Measurements from ENCODE around the gene ANKS6. TPM values are rescaled to one million over a fixed set of nuclear protein-coding genes. Genes with fewer than 3 reads are reported as not detected.

Gene ANKS6
- total and polyA plus RNA-seq, 11 donors: 1.9 to 8.0 (median 3.7) TPM

DNA sequence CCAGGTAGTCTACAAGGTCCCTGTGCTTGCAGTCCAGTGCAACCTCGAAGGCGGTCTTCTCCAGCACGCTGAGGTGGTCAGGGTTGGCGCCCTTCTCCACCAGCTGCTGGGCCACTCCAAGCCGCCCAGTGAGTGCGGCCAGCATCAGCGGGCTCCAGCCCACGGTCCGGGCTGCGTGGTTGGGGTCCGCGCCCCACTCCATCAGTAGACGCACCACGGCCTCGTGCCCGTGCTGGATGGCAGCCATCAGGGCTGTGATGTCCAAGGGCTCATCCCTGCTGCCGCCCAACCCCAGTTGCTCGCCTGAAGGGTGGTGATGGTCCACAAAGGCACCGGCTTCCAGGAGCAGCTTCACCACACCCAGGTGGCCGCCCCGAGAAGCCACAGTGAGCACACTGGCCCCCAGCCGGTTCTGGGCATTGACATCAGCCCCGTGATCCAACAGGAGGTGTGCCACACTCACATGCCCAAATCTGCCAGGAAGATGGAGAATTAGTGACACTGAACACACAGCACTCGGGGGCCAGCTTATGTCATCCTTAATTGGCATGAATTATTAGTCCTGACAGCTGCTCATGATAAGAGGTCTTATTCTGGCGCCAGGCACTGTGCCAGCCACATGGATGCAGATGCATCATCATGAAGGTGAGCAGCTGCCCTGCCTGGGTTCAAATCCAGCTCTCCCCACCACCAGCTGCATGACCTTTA is 6.1 kb downstream of the ANKS6 start:
- no peak for DNase-seq
- ATAC-seq: no peak
- intact Hi-C loops (cut with DNase I): loop anchor here in 5 of 10 donors (5.0 kb wide), 1 partner anchor 473 kb away; no protein-coding TSS in a partner anchor
- no peak for TF ChIP-seq CTCF (IDR thresholded peaks at IDR 0.05)
- no peak for TF ChIP-seq POLR2A (IDR thresholded peaks at IDR 0.05)
- H3K4me3 ChIP-seq: no peak overlapping the region
- H3K27ac ChIP-seq: no peak overlapping the region
- 90 to 94% (median 92%) methylated on average over 7 to 25 of the region's 25 CpGs for WGBS, 4 donors
- peaks cover 0 to 15% (median 6%) of the 10 kb centered on the region in 12 donors for H3K4me1 ChIP-seq
- no peaks in the 10 kb centered on the region for H3K9me3 ChIP-seq
- H3K27me3 ChIP-seq: no peaks in the 10 kb centered on the region
- peaks cover 0 to 11% (median 0%) of the 10 kb centered on the region in 9 donors for H3K36me3 ChIP-seq

GRCh38 chr9:98789483-98790133 is 6.7 kb downstream of the ANKS6 start:
- 95 to 98% (median 97%) methylated on average over 4 to 5 of the region's 5 CpGs for WGBS, 4 donors
- Histone ChIP-seq H3K27ac (no peak overlapping the region), H3K36me3 (peaks cover 0 to 11% (median 0%) of the 10 kb centered on the region in 9 donors), H3K9me3 (no peaks in the 10 kb centered on the region), H3K27me3 (no peaks in the 10 kb centered on the region), H3K4me1 (peaks cover 0 to 14% (median 6%) of the 10 kb centered on the region in 12 donors), H3K4me3 (no peak overlapping the region)
- no peak for ATAC-seq
- TF ChIP-seq POLR2A (IDR thresholded peaks at IDR 0.05): no peak
- TF ChIP-seq CTCF (IDR thresholded peaks at IDR 0.05): no peak
- intact Hi-C loops (cut with DNase I): loop anchor here in 5 of 10 donors (5.0 kb wide), 1 partner anchor 472 kb away; no protein-coding TSS in a partner anchor
- no peak for DNase-seq

- DNase-seq: no peak
- H3K27ac ChIP-seq: no peak overlapping the region
- H3K36me3 ChIP-seq: peaks cover 0 to 23% (median 9%) of the 10 kb centered on the region in 9 donors
- H3K4me3 ChIP-seq: no peak overlapping the region
- H3K9me3 ChIP-seq: no peaks in the 10 kb centered on the region
- no peak for ATAC-seq
- no peaks in the 10 kb centered on the region for H3K27me3 ChIP-seq
- no peak for TF ChIP-seq CTCF (IDR thresholded peaks at IDR 0.05)
- TF ChIP-seq POLR2A (IDR thresholded peaks at IDR 0.05): no peak
- 93 to 96% (median 95%) methylated on average over 11 to 12 of the region's 12 CpGs for WGBS, 4 donors
- intact Hi-C loops (cut with DNase I): no loop called here
- H3K4me1 ChIP-seq: peaks cover 0 to 14% (median 6%) of the 10 kb centered on the region in 12 donors
These were observed 8.5 kb downstream of the ANKS6 start for GRCh38 chr9:98787766-98788335.
